Upper lobe of left lung (tissue), 6 donors: ENCODE data around the gene MICAL3. TPM values are rescaled to one million over a fixed set of nuclear protein-coding genes. Genes with fewer than 3 reads are reported as not detected.

Experiments
- ATAC-seq, 2 donors: fragments of 200-7000 bp; cut with Tn5 transposase; one replicate each; pipeline ENCODE4 v1.9.1; 2022; ENCODE audit warnings: mild to moderate bottlenecking in 2 of 2, moderate library complexity in 2 of 2; ENCODE audit not compliant: low FRiP score in 2 of 2
- DNase-seq, 2 donors: peaks; one replicate each; pipeline ENCODE4 v3.0.0-alpha.2; 2019 to 2020
- H3K27ac ChIP-seq, 4 donors: fragments of 200-600 bp; sonication (generic); one replicate each; pipeline ENCODE4 v1.5.1; 2016 to 2019
- H3K27me3 ChIP-seq, 4 donors: fragments of 200-600 bp; sonication (generic); one replicate each; pipeline ENCODE4 v1.5.1; 2017 to 2019
- H3K36me3 ChIP-seq, 4 donors: fragments of 200-600 bp; sonication (generic); one replicate each; pipeline ENCODE4 v1.5.1; 2016 to 2019
- H3K4me1 ChIP-seq, 4 donors: fragments of 200-600 bp; sonication (generic); one replicate each; pipeline ENCODE4 v1.5.1; 2018 to 2019
- H3K4me3 ChIP-seq, 4 donors: fragments of 200-600 bp; sonication (generic); one replicate each; pipeline ENCODE4 v1.5.1; 2017 to 2019; ENCODE audit warnings: mild to moderate bottlenecking in 2 of 4, moderate library complexity in 1 of 4
- H3K9me3 ChIP-seq, 4 donors: fragments of 200-600 bp; sonication (generic); one replicate each; pipeline ENCODE4 v1.5.1; 2018 to 2019
- CTCF ChIP-seq, 6 experiments: fragments of 450-650 bp in 4 of 6; fragments of 200-600 bp in 2 of 6; sonication (generic) in 2 of 6; IDR thresholded peaks; one replicate each; pipeline ENCODE4 v1.5.1; 2016 to 2019; ENCODE audit warnings: antibody characterized with exemption in 6 of 6
- EP300 ChIP-seq, 4 donors: sonication (generic); formaldehyde crosslinking; IDR thresholded peaks; one replicate each; pipeline ENCODE4 v1.5.1; 2017; ENCODE audit warnings: antibody characterized with exemption in 4 of 4, control low read depth in 2 of 4
- POLR2A ChIP-seq, 4 donors: fragments of 450-650 bp; IDR thresholded peaks; one replicate each; pipeline ENCODE4 v1.5.1; 2016 to 2017; ENCODE audit warnings: antibody characterized with exemption in 4 of 4, mild to moderate bottlenecking in 2 of 4
- POLR2AphosphoS5 ChIP-seq, 2 donors: sonication (generic); formaldehyde crosslinking; IDR thresholded peaks; one replicate each; pipeline ENCODE4 v1.5.1; 2017; ENCODE audit warnings: antibody characterized with exemption in 2 of 2
- WGBS, 2 donors: methylation state at CpG; one replicate each; pipeline ENCODE4 v1.1.5; 2017 to 2018; 5-methylcytosine and 5-hydroxymethylcytosine counted together
- total RNA-seq, 6 donors: library from RNA; depleted of rRNA in 4 of 6; stranded (reverse); fragments of >200 nt in 4 of 6; gene quantifications; one replicate each; pipeline versions ENCODE4 v1.1.0 to v1.2.1, GENCODE V29; 2016 to 2021
- donor health status: DM: no; HTN: no; CAD: no; lungs with moderate emphysema.
- donor health status: DM: no; HTN: yes; CAD: no; lungs with severe emphysema.

Gene MICAL3
- total RNA-seq, 6 donors from 2014 or later: 6.4 to 39.8 (median 23.4) TPM

- peak in 1 of 6 experiments; percentile 5 for TF ChIP-seq CTCF (IDR thresholded peaks at IDR 0.05)
- no peak for TF ChIP-seq POLR2A (IDR thresholded peaks at IDR 0.05)
- DNase-seq: peak in 1 of 2 donors; percentile 51
- Histone ChIP-seq H3K9me3 (no peaks in the 10 kb centered on the region), H3K36me3 (peaks cover 0 to 31% (median 5%) of the 10 kb centered on the region in 4 donors), H3K27ac (peak overlapping the region in 1 of 4 donors; percentile 37), H3K4me3 (no peak overlapping the region), H3K27me3 (no peaks in the 10 kb centered on the region), H3K4me1 (peaks cover 0 to 14% (median 0%) of the 10 kb centered on the region in 4 donors)
- WGBS, 2 donors: 64 to 78% methylated on average over 13 to 14 of the region's 14 CpGs
- peak in 1 of 2 donors; percentile 17 for ATAC-seq
These were observed 187.2 kb downstream of the MICAL3 start for GRCh38 chr22:17836992-17837742.

GRCh38 chr22:17835256-17835655 lies 189.1 kb downstream of the MICAL3 start:
- no peaks in the 10 kb centered on the region for H3K9me3 ChIP-seq
- H3K4me3 ChIP-seq: no peak overlapping the region
- H3K27ac ChIP-seq: no peak overlapping the region
- TF ChIP-seq CTCF (IDR thresholded peaks at IDR 0.05): no peak
- no peak for TF ChIP-seq POLR2AphosphoS5 (IDR thresholded peaks at IDR 0.05)
- no peak for TF ChIP-seq POLR2A (IDR thresholded peaks at IDR 0.05)
- TF ChIP-seq EP300 (IDR thresholded peaks at IDR 0.05): no peak
- H3K36me3 ChIP-seq: peaks cover 0 to 18% (median under 1%) of the 10 kb centered on the region in 4 donors
- DNase-seq (no peak), ATAC-seq (no peak)
- 90 to 92% methylated on average over 5 to 6 of the region's 6 CpGs for WGBS, 2 donors
- H3K4me1 ChIP-seq: peaks cover 0 to 14% (median under 1%) of the 10 kb centered on the region in 4 donors
- H3K27me3 ChIP-seq: no peaks in the 10 kb centered on the region

- H3K9me3 ChIP-seq: no peaks in the 10 kb centered on the region
- peaks cover 0 to 11% (median 0%) of the 10 kb centered on the region in 4 donors for H3K36me3 ChIP-seq
- H3K27me3 ChIP-seq: no peaks in the 10 kb centered on the region
- DNase-seq: no peak
- no peak overlapping the region for H3K4me3 ChIP-seq
- no peak for ATAC-seq
- H3K27ac ChIP-seq: peak overlapping the region in 1 of 4 donors; percentile 7
- TF ChIP-seq POLR2A (IDR thresholded peaks at IDR 0.05): no peak
- TF ChIP-seq CTCF (IDR thresholded peaks at IDR 0.05): no peak
- 88 to 98% methylated on average over 6 to 12 of the region's 12 CpGs for WGBS, 2 donors
- peaks cover 0 to 14% (median 2%) of the 10 kb centered on the region in 4 donors for H3K4me1 ChIP-seq
These were observed 190.9 kb downstream of the MICAL3 start for GRCh38 chr22:17833489-17833888.

- 79 to 82% methylated on average over 8 to 10 of the region's 10 CpGs for WGBS, 2 donors
- no peaks in the 10 kb centered on the region for H3K9me3 ChIP-seq
- TF ChIP-seq EP300 (IDR thresholded peaks at IDR 0.05) (no peak), CTCF (IDR thresholded peaks at IDR 0.05) (no peak), POLR2AphosphoS5 (IDR thresholded peaks at IDR 0.05) (no peak), POLR2A (IDR thresholded peaks at IDR 0.05) (no peak)
- peaks cover 0 to 8% (median 0%) of the 10 kb centered on the region in 4 donors for H3K36me3 ChIP-seq
- ATAC-seq (no peak), DNase-seq (no peak)
- H3K27me3 ChIP-seq: no peaks in the 10 kb centered on the region
- H3K4me3 ChIP-seq: no peak overlapping the region
- peak overlapping the region in 1 of 4 donors; percentile 7 for H3K27ac ChIP-seq
- H3K4me1 ChIP-seq: peaks cover 0 to 14% (median 2%) of the 10 kb centered on the region in 4 donors
These were observed 191.7 kb downstream of the MICAL3 start for GRCh38 chr22:17832665-17833064.
